Right lung (tissue), 5 donors: ENCODE data around the gene SLC34A3. TPM values are rescaled to one million over a fixed set of nuclear protein-coding genes. Genes with fewer than 3 reads are reported as not detected.
A peak's percentile ranks its signal among the peaks of the same experiment; 100 is the strongest.

Experiments
- DNase-seq, 2 donors: peaks; one replicate each; pipeline ENCODE4 v3.0.0-alpha.2; 2013
- polyA plus RNA-seq, 5 donors: library from polyadenylated mRNA; unstranded; fragments of 120-200 nt; gene quantifications; one replicate each; pipeline versions ENCODE4 v1.2.1 to v1.2.3, GENCODE V29; 2013; ENCODE audit warnings: inconsistent platforms in 1 of 5, low replicate concordance in 1 of 5; ENCODE audit not compliant: insufficient read length in 5 of 5, insufficient read depth in 1 of 5

The SLC34A3 gene
- polyA plus RNA-seq, 5 donors, result 0.84 to 2.5 (median 1.9) TPM

GRCh38 chr9:137217276-137218211 is 13.2 kb upstream of the SLC34A3 start:
- no peak for DNase-seq

GRCh38 chr9:137218212-137218753 is 12.4 kb upstream of the SLC34A3 start:
- DNase-seq, result no peak

- no peak for DNase-seq
Observed at GRCh38 chr9:137218754-137219271, 11.9 kb upstream of the SLC34A3 start.

- DNase-seq, result no peak
Observed at GRCh38 chr9:137219757-137220316, 10.9 kb upstream of the SLC34A3 start.

- DNase-seq, result no peak
Observed at GRCh38 chr9:137220317-137221094, 10.2 kb upstream of the SLC34A3 start.

GRCh38 chr9:137221095-137221505 is 9.6 kb upstream of the SLC34A3 start:
- no peak for DNase-seq

GRCh38 chr9:137221506-137222111 is 9.1 kb upstream of the SLC34A3 start:
- DNase-seq, result no peak

DNA sequence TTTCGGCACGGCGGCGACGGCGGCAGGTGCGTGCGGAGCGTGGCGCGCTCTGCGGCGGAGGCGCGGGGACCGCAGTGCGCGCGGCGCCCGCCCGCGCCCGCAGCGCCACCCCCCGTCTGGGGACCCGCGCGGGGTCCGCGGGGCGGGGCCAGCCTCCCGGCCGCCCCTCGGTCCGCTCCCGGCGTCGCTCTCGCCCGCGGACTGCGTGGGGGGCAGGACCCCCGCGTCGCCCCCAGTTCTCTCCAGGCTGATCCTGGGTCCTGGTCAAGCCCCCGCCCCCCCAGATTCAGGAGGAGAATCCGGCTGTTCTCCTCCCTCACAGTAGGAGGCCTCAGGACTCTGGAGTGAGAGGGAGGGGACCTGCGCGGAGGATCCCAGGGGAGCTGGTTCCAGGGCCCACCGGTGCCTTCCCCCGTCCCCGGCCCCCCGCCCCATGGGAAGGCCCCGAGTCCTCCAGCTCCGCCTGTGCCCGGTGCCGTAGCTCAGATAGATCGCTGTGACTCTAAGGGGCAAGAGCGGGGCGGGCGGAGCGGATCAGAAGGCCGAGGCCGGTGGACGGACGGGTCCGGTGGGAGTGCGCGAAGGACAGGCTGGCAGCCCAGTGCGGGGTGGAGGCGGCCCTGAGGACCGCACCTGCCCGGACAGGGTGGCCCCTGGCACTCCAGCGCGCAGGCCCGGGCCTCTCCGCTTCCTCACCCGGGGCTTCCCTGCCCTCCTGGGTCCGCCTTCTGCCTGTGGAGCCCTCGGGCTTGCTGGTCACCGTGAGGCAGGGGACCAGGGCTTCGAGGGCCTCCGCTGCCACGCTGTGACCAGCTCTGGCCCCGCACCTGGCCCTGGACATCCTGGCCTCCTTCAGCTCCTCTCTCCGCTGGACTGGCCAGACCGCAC is 8.3 kb upstream of the SLC34A3 start, which contains the start of gene RNF208:
Gene RNF208 (minus strand): TSS at position 51 of the 888 bp plus-strand sequence. CDS start 1,028 bp downstream, outside the sequence.
- DNase-seq, result no peak

DNA sequence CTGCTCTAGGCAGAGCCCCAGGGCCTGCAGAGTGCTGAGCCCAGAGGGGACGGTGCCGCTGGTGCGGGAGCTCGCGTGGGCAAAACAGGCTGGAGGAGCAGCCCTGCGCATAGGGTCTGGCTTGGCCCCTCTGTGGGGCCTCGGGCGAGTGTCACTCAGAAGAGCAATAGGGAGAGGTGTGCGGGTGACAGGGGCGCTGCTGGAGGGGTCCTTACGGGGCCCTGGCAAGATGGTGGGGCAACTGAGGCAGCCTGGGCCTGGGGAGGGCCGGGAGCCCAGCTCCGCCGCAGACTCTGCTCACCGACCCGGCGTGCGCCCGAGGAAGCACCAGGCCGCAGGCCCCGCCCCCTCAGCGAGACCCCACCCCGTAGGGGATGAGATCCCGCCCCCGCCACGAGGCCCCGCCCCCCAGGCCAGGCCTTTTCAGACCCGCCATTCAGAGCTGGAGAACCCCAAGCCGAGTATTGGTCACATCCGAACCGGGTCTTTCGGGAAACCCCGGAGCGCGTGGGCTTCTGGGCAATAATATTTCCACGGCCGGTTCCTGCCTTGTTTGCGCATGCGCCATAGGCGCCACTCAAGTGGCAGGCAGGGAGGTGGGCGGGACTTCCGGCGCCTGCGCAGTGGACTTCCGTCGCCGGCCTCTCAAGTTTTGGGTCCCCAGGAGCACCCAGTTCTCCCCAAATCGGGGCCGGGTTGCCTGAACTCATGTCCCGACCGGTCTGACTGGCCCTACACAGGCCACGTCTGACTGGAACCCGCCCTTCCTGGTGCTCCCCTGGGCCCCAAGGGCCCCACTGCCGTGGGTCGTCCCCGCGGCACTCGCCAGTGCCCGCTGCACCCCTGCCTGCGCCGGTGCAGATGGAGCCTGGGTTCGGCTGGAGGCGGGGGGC is 7.4 kb upstream of the SLC34A3 start:
- DNase-seq, result peak; percentile 93 to 94

DNA sequence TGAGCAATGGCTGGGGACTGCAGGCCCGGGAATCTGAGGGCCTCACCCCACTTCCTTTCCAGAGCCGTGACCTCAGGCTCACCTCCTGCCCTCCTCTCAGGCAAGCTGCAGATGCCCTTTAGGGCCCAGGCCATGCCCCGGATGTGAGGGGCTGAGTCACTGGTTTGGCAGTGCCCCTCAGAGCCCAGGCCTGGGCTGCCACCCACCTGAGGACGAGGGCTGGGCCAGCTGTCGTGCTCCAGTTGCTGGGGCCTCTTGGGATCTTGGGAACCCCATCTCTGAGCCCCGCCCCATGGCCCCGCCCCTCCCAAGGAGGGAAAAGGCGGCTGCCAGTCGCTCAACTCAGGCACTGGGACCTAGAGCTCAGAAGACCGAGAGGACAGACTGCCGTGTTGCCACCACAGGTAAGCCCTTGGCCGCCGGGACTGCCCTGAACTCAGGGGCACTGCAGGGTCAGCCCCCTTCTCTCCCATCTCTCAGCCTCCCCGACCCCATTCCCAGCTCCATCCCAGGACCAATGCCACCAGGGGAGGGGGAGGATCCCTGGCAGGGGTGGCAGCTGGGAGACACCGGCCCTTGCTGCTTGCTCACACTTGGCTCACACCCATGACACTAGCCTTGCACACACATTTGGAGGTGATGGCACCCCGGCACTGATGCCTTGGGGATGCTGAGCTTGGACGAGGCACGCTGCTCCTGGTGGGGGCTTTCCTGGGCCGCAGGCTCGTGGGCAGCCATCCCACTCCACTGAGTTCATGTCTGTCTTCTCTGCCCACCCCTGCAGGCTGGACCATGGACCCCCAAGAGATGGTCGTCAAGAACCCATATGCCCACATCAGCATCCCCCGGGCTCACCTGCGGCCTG is 5.6 kb upstream of the SLC34A3 start, which contains the start of gene CYSRT1:
Gene CYSRT1 (plus strand): TSS at position 345 of the 865 bp plus-strand sequence. CDS start 448 bp downstream, at position 793.
- no peak for DNase-seq

- DNase-seq, result no peak
Observed at GRCh38 chr9:137225699-137226331, 4.9 kb upstream of the SLC34A3 start.

DNA sequence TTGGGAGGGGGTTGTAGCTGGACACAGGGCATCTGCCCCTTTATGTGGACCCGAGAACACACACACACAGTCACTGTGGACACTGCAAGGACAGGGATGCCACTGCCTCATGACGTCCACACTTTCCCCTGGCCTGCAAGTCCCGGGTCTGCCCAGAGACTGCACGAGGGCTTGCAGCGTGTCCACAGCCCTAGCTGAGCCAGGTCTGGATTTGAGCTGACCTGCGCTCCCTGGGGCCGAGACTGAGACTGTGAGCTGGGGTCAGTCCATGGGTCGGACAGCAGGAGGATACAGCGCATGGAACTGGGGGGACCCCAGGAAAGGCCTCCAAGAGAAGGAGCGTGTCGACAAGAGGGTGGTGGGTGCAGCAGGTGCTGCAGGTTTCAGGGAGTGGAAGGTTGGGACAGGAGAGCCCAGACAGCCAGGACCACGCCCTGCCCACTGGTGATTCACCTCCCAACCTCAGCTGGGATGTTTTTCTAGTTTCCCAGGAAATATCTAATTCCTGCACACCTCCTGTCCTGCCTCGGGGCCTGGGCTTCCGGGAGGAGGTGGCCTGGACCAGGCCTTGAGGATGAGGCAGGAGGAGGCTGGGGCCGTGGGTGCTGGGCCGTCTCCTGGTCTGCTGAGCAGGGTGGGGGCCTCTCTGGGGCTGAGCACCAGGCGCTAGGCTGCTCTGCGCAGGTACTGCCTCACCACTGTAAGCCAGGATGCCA is 4.2 kb upstream of the SLC34A3 start:
- no peak for DNase-seq

DNA sequence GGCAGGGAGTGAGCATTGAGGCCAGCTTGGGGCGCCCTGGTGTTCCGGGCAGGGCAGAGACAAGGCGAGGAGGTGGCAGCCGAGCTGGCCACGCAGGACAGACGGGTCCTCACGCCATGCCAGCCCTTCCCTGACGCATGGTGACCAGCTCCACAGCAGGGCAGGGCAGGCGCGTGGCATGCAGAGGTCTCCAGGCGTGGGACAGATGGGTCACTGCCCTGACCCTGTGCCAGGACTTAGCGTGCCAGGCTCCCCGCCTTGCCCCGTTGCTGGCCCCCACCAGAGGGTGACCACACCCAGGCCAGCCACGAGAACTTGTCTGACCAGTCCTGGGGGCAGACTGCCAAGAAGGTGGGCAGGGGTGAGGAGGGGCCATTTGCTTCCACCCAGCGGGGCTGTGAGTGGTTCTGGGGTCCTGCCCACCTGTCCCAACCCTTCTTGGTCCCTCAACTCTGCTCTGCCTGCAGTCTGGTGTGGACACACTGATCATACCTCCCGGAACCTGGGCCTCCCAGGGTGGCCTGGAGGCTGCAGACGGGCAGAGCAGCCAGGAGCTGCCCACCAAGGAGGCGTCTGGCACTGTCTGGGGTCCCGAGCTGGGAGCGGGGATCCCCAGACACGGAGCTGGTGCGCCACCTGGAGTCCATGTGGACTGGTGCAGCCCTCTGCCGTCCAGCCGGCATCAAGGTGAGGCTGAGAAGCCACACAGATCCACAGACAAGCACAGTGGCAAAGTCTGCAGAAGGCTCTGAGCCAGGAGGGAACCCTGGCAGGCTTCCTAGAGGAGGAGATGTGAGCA is 3.4 kb upstream of the SLC34A3 start, which contains the start of gene RNF224:
Gene RNF224 (plus strand): TSS at position 449 of the 799 bp plus-strand sequence. CDS start 834 bp downstream, outside the sequence.
- peak; percentile 69 to 71 for DNase-seq

DNA sequence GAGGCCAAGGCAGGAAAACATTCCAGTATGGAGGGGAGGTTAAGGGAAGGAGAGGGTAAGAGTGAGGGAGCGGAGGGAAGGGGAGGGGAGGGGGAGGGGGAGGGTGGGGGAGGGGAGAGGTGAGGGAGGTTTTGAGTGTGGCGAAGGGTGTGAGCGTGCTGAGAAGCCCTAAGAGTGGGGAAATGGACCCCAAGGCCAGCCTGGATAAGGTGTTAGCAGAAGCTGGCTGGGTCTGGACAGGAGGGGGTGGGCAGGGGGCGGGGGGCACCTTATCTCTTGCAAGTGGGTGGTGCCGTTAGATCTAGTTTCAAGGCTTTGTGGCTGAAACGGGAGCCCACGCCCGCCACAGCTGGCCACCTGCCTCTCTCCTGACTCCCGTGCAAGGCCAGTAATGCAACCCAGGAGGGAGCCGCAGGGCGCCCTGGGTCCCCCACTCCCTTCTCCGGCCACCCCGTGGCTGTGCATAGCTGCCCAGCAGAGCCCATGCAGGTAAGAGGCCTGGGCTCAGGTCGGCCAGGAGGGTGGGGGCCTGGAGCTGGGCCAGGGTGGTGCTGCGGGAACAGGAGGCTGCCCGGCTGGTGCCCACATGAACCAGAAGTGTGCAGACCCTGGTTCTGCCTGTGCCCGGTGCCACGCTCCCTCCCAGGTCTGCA is 2.7 kb upstream of the SLC34A3 start:
- DNase-seq, result no peak

DNA sequence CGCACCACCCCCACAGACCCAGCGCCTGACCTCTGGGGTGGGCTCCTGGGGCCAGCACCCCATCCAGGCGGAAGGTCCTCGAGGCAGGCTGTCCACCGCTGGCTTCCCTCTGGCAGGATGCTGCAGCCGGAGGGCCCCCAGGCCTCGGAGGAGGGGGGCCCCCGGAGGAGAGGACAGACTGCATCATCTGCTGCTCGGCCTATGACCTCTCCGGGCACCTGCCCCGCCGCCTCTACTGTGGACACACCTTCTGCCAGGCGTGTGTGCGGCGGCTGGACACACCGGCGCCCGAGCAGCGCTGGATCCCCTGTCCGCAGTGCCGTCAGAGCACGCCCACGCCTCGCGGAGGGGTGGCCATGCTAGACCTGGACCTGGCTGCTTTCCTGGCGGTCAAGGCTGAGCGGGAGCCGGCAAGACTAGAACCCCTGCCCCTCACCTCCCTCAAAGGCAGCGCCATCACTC is 2.2 kb upstream of the SLC34A3 start:
- DNase-seq, result no peak
